Hematopoietic multipotent progenitor cell treated with erythropoietin and hydrocortisone succinate and interleukin-3 and kit ligand, for 15 days (in vitro differentiated cells): ENCODE data around the gene ERVFRD-1.
"Not testable (repeated sequence)": the region's sequence is repeated elsewhere in the genome, so short reads cannot be mapped to it uniquely, and the experiment has no call there.

Experiments used
- DNase-seq: peaks from one replicate; pipeline ENCODE4 v3.0.0-alpha.2; 2015; ENCODE audit warnings: low spot score

ERVFRD-1 gene

DNA sequence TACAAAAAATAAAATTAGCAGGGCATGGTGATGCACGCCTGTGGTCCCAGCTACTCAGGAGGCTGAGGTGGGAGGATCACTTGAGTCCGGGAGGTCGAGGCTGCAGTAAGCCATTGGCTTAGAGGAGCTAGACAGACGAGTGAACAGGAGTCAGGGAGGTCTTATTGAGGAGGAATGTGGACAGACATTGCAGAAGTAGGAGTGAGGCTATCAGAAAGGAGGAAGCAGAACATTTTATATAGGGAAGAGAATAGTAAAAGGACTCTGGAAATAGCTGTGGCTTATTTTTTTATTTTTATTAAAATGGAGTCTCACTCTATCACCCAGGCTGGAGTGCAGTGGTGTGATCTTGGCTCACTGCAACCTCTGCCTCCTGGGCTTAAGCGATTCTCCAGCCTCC lies 20.4 kb downstream of the ERVFRD-1 start:
- DNase-seq: not testable (repeated sequence)

DNA sequence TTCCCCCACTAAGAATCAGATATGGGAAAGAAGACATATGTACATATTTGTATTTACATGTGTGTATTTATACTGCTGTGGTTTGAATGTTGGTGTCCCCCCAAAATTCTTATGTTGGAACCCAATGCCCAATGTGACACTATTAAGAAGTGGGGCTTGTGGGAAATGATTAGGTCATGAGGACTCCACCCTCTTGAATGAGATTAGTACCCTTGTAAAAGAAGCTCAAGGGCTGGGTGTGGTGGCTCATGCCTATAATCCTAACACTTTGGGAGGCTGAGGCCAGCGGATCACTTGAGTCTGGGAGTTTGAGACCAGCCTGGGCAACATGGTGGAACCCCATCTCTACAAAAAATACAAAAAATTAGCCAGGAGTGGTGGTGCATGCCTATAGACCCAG lies 21.8 kb downstream of the ERVFRD-1 start:
- DNase-seq: no peak

DNA sequence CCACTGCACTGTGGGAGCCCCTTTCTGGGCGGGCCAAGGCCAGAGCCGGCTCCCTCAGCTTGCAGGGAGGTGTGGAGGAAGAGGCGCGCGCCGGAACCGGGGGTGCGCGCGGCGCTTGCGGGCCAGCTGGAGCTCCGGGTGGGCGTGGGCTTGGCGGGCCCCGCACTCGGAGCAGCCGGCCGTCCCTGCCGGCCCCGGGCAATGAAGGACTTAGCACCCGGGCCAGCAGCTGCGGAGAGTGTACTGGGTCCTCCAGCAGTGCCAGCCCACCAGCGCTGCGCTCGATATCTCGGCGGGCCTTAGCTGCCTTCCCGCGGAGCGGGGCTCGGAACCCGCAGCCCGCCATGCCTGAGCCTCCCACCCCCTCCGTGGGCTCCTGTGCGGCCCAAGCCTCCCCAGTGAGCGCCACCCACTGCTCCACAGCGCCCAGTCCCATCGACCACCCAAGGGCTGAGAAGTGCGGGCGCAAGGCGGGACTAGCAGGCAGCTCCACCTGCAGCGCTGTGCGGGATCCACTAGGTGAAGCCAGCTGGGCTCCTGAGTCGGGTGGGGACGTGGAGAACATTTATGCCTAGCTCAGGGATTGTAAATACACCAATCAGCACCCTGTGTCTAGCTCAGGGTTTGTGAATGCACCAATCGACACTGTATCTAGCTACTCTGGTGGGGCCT lies 24.2 kb downstream of the ERVFRD-1 start:
- DNase-seq: not testable (repeated sequence)

- DNase-seq: no peak
These were observed 25.6 kb downstream of the ERVFRD-1 start for GRCh38 chr6:11085758-11086435.

GRCh38 chr6:11083956-11084355 lies 27.6 kb downstream of the ERVFRD-1 start:
- no peak for DNase-seq

GRCh38 chr6:11083491-11083890 lies 28.0 kb downstream of the ERVFRD-1 start:
- no peak for DNase-seq

DNA sequence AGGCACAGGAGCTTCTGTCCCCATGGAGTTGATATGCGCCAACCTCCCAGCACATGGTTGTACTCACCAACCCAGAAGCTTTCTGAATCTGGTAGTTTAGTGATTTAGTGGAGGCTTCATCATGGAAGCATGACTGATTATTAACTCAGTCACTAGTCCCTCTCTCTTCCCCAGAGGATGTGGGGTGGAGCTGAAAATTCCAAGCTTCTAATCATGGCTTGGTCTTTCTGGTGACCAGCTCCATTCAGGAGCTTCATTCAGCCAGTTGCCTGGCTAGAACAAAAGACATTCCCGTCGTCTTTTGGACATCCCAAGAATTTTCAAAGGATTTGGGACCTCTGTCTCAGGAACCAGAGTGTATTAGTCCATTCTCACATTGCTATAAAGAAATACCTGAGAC lies 31.2 kb downstream of the ERVFRD-1 start:
- no peak for DNase-seq

GRCh38 chr6:11078266-11078665 lies 33.3 kb downstream of the ERVFRD-1 start:
- DNase-seq: no peak

DNA sequence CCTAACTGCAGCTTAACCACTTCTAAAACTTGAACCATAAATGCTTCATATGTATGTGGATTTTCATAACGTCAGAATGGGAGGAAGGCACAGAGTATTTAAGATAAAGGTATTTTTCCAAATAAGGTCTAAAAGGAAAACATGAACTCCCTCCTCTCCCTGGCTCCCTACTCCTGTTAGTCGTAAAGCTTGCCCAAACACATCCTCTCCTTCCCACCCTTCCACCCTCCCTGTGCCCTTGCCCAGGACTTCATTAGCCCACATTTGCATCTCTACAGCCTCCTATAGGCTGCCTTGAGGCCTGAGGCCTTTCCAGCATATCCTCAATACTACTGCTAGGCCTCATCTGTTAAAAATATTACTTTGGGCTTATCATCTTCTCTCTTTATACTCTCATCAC lies 35.0 kb downstream of the ERVFRD-1 start:
- no peak for DNase-seq

DNA sequence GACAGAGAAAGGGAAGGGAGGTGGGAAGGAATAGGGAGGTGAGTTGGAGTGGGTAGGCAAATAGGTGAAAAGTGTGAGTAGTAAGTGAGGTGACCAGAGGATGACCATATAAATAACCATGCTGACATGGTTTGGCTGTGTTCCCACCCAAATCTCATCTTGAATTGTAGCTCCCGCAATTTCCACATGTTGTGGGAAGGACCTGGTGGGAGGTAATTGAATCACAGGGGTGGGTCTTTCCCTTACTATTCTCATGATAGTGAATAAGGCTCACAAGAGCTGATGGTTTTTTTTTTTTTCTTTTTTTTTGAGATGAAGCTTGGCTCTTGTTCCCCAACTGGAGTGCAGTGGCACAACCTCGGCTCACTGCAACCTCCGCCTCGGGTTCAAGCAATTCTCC lies 39.4 kb downstream of the ERVFRD-1 start:
- DNase-seq: no peak

DNA sequence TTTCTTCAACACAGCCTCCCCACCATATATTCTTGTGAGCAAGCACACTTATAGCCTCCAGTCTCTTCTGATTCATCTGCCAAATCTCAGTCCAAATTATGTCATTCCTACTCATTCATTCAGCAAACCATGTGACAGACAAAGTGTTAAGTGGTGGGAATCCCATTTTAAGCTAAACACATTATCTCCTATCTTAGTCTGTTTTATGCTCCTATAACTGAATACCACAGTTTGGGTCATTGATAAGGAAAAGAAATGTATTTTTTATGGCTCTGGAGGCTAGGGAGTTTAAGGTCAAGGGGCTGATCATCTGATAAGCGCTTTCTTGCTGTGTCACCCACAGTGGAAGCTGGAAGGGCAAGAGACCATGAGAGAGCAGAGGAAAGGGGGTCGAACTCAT lies 41.8 kb downstream of the ERVFRD-1 start:
- DNase-seq: no peak

GRCh38 chr6:11067348-11067747 lies 44.2 kb downstream of the ERVFRD-1 start:
- no peak for DNase-seq

DNA sequence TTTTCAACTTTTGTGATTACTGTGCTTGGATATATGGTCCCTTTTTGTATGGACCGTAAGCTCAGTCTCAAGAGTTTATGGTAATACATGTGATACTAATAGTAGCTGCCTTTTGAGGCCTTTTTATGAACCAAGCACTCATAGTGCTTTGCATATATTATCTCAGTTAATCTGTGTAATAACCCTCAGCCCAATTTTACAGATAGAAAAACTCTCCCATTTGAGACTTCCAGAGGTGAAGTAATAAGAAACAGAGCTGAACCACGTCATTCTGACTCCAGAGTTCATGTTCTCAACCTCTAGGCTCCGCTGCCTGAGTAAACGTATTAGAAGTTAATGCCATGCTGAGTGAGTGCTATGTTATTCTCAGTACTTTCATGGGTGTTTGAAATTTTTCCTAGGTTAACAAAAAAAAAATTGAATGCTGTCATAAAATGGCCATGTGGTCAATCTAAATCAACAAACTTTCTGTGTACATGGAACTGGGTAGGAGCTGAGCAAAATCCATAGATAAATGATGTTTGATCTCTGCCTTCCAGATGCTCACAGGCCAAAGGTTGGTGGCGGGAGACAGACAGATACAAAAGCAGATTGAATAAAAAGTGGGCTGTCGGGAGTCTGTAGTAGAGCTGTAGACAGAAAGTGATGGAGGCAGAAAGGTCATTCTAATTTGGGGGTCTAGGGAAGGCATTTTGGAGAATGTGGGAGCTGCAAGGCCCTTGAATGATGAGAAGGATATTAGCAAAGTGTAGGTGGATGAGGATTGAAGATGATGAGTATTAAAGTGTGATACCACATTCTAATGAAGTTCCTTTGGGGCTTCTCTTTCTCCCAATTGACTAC lies 44.8 kb downstream of the ERVFRD-1 start:
- no peak for DNase-seq

DNA sequence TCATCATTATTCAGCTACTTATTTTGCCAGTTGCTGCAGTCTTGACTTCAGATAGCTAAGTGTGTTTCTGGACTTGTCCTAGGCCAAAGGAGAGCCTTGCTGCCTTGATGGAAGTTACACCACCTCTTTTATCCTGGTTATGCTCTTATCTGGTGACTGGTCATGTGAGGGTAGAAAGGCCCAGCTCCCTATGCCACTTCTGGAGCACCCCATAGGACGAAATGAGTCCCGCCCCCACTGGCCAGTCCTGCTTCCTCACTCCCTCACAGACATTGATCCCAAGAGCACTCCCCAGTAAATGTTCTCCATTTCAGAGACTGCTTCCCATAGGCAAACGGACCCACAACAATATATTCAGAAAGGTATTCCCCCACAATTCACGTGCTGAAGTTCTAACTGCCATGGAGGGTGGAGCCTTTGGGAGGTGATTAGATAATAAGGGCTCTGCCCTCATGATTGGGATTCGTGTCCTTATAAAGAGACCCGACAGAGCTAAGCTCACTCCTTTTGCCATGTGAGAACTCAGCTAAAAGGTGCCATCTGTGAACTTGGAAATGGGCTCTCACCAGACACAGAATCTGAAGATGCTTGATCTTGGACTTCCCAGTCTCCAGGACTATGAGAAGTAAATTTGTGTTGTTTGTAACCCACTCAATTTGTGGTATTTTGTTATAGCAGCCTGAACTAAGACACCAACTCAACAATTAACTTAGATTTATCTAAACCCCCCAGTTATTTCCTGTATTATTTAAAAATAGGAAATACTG lies 45.9 kb downstream of the ERVFRD-1 start:
- no peak for DNase-seq

- DNase-seq: no peak
These were observed 46.7 kb downstream of the ERVFRD-1 start for GRCh38 chr6:11064836-11065235.

- DNase-seq: no peak
These were observed 48.8 kb downstream of the ERVFRD-1 start for GRCh38 chr6:11062715-11063114.

DNA sequence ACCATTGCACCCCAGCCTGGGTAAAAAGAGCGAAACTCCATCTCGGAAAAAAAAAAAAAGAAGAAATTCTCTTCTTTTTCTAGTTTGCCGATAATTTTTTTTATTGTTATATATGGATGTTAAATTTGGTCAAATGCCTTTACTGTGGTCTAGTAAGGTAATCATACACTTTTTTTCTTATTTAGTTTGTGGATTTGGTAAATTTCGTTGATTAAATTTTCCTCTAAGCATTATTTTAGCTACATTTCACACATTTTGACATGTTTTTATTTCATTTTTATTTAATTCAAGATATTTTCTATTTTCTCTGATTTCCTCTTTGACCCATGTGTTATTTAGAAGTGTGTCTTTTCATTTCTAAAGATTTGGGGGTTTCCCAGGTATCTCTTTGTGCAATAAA lies 49.4 kb downstream of the ERVFRD-1 start:
- DNase-seq: no peak

DNA sequence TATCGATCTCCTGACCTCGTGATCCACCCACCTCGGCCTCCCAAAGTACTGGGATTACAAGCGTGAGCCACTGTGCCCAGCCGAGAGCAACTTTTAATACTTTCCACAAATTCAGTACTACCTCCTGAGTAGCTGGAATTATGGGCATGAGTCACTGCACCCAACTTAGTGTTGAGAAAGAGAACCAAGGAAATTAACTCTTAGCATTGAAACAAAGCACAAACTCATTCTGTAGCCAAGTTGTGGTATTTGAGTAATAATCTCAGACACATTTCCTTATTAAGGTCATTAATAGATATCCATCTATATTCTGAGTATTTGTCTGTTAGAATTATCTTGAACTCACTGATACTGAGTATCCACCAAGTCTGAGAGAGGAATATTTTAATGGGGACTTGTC lies 53.1 kb downstream of the ERVFRD-1 start:
- DNase-seq: no peak

DNA sequence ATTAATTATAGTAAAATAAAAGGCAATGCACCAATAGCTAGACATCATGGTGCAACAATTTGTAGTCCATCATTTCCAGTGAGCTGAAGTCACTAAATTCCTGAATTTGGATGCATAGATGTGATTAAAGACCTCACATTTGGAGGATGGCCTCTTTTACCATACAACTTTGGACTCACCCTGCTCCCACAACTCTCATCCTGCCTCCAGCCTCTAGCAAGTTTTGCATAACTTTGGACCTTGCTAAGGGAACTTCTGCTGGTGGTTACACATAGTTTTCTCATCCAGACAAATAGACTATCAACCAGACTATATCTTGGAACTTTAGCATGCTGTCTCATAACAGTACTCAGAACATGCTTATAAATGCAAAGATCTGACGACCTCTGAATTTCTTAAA lies 54.7 kb downstream of the ERVFRD-1 start:
- DNase-seq: no peak

DNA sequence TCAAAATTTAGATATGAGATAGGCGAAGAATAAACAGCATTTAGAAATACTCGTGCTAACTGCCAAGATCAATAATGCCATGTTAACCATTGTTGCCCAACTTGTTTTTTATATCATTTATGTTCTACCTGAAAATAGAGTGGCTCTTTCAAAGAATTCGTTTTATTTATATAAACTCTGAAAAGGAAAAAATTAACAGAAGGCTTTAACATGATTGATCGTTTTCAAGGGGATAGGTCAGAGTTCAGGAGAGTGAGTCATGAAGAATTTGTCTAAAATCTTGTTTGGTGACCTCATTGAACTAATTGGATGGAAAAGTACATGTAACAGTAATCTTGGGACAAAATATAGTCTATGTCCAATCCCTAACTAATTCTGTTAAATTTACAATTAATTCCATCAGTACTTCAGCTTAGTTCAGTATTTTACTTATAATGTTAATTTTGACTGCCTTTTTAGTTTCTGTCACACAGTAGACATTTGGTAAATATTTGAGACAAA lies 56.3 kb downstream of the ERVFRD-1 start:
- DNase-seq: no peak

GRCh38 chr6:11054722-11055121 lies 56.8 kb downstream of the ERVFRD-1 start:
- no peak for DNase-seq

DNA sequence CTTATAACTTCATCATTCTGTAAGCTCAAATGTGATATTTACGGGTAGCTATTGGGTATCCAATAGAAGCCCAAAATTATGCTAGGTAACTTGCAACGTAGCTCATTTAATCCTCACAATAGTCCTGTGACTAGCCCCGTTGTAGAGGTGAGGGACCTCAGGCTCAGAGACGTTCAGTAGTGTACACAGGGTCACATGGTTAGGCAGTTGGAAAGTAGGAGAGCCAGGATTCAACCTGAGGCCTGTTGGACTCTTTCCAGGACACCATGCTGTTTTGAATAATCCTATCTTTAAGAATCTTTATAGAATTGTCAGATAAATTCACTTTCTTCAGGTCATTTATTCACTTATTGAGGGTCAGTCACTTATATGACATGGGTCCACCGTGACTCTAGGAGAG lies 58.2 kb downstream of the ERVFRD-1 start:
- no peak for DNase-seq
